CD4-positive, alpha-beta T cell treated with Interleukin-17A for 4 hours (primary cell): ENCODE results near the gene ADM2.
A peak's percentile ranks its signal among the peaks of the same experiment; 100 is the strongest.
"Not testable (repeated sequence)": the region's sequence is repeated elsewhere in the genome, so short reads cannot be mapped to it uniquely, and the experiment has no call there.

Experiments used
- DNase-seq: peaks from one replicate; pipeline ENCODE4 v3.0.0-alpha.2; 2020; ENCODE audit warnings: mixed read lengths

The ADM2 gene

DNA sequence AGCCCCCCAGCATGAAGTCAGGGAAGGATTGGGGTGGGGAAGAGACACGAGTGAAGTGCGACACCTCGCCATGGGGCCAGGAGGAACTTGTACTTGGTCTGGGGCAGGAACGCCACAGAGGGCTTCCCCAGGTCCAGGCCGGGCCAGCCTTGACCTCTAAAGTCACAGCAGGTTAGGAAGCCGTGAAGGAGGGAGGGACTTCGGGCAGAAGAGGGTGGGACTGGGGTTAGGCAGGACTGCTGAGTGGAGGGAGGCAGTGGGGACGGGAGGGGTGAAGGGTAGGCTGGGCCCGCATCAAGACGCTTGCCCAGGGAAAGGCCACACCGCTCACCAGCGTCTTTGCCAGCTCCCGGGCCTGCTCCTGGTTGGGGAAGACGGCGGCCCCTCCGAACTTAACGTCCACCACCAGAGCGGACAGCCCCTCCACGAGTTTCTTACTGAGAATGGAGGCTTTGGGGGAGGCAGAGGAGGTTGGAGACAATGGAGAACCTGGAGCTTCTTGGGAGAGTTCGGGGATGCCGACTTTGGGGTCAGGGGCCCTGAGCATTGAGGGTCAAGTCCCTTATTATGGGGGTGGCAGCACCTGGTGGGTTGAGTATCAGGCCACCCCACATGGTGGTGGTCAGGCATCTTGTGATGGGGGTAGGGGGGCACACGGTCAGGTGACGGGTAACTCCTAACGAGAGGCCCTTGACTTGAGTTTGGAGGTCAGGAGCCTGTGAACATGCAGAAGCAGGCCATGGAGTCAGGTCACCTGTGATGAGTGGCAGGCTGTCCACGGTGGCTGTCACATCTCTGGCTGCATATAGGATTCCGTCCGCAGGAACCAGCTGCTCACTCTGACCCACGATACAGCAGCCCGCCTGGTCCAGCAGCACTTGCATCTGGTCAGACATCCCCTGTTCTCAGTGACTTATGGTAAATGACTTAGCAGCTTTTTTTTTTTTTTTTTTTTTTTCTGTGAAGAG lies 45.8 kb downstream of the ADM2 start:
- peak; percentile 45 for DNase-seq

DNA sequence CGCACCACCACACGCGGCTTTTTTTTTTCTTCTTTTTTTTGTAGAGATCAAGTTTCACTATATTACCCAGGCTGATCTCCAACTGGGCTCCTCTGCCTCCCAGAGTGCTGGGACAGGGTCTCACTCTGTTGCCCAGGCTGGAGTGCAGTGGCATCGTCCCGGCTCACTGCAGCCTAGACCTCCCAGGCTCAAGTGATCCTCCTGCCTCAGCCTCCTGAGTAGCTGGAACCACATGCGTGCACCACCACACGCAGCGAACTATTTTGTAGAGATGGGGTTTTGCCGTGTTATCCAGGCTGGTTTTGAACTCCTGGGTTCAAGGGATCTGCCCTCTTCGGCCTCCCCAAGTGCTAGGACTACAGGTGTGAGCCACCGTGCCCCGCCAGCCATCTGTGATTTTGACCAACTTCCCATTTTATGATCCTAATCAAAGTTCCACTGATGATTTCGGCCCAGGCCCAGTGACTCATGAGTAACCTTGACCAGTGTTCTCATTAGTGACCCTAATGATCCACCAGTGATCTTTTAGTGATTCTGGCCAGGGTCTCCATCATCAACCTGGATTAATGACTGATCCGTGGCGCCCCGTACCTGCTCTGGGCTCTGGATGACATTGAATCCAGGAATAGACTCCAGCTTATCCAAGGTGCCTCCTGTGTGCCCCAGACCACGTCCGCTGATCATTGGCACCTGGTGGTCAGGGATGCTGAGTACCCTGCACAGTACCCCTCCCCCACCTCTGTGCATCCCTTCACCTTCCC lies 46.8 kb downstream of the ADM2 start:
- DNase-seq, result no peak

DNA sequence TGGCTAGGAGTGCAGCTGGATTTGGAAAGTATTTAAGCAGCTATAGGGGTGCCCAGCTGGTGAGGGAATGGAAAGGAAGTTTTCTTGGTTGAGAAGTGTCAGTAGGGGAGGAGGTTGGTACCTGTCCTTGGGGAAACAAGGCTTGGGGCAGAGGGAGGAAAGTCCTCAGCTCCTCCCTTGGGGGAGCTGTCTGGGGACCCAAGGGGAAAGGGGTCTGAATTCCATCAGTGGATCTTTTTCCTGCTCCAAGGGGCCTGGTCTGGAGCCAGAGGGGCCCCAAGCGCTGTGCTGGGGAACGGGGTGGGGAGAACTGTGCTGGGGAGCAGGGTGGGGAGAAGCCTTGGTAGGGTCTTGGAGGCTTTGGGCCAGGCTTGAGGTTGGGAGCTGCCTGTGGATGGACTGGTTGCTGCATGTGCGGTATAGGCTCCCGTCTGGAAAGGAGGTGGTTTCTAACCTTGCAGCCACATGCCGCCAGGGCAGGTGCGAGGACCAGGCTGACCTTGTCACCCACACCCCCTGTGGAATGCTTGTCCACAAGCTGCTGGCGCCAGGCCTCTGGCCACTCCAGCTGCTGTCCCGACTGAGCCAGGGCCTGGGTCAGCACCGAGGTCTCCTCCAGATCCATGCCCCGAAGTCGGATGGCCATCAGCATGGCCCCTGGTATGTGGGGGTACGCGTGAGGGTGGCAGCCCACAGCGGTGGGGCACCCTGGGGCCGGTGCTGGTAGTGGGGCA lies 47.5 kb downstream of the ADM2 start:
- DNase-seq, result no peak

DNA sequence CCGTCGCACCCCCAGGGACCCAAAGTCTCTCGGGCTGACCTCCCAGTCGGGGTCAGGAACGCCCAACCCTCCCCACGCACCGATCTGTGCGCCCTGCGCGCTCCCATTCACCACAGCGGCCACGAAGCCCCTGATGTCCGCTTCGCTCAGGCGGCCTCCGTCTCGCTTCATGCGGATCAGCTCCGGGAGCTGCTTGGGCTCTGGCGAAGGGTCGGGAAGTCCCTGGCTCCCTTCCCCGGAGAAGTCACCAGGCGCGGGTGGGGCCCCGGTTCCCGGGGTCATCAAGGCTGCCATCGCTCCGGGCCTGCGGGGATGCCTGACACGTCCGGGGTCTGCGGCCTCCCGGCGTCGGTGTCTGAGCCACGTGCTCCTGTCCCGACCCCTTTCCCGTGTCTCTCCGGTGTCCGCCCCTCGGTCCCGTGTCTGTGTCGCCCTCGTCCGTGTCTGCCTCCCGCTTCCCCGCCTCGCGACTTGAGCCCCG lies 48.1 kb downstream of the ADM2 start:
- no peak for DNase-seq

DNA sequence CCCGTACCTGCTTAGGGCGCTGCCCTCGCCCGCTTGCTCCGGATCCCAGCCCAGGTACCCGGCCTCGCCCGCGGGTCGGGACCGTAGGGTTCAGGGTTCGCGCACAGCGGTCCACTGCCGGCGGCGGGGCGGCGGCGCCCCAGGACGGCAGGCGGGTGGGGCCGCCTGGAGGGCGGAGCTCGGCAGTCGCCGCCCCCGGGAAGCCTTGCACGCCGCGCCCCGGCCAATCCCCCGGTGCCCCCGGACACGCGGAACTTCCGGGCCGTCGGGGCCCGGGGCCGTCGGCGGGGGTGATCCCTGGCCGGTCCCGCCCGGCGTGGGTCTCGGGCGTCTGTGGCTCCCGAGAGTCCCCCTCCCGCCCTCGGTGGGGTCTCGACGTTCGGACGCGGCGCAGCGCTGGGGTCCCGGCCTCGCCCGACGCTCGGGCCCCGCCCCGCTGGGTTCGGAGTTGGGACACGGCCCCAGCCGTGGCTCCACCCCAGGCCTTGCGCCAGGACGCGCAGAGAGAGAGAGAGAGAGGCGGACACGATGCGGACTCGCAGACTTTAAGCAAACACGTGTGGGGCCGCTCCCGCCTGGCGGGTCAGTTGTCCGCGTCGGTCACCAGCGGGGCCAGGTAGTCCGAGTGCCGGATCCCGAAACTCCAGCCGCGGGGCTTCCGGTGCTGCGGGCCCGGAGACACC lies 48.7 kb downstream of the ADM2 start, which contains the start of gene TYMP:
TYMP (minus strand) TSS at position 116 of the 683 bp plus-strand sequence. CDS start 303 bp downstream, outside the sequence.
- peak; percentile 75 for DNase-seq

DNA sequence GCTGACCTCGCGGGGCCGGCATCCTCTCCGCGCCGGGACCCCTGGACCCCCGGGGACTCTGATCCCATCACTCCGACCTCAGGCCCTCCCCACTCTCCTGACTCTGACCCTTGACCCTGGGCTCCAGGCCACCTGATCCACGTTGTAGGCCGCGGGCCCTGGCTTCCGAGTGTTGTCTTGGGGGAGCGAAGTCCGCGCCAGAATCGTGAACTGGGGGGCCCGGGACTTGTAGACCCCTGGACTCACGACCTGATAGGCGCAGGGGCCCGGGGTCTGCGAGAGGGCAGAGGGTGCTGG lies 49.2 kb downstream of the ADM2 start:
- no peak for DNase-seq

DNA sequence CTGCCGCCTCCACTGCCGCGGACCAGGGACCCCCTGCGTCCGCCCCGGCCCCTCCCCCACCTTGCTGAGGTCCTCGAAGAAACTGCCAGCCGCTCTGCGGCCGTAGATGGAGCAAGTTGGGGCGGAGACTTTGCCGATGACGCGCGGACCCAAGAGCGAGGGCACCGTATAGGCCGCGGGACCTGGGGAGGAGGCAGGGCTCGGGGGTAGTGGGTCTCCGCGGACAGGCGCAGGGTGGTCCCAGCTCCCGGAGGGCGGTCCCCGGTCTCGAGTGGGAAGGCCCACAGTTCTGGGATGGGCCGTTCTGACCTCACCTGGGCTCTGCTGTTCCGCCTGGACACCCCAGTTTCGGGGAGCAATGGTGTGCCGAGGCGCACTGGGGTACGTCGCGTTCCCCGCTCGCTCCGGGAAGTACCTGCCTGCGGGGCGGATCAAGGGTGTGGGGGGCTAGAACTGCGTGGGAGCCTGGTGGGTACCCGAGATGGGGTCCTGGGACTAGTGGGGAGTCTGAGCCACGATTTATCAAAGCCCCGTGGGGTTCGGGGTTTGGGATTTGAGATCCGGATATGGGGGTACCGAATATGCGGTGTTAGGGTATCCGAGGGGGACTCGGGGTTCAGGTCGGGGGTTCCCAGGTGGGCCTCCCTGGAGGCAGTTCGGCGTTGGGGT lies 49.7 kb downstream of the ADM2 start:
- DNase-seq, result peak; percentile 79

DNA sequence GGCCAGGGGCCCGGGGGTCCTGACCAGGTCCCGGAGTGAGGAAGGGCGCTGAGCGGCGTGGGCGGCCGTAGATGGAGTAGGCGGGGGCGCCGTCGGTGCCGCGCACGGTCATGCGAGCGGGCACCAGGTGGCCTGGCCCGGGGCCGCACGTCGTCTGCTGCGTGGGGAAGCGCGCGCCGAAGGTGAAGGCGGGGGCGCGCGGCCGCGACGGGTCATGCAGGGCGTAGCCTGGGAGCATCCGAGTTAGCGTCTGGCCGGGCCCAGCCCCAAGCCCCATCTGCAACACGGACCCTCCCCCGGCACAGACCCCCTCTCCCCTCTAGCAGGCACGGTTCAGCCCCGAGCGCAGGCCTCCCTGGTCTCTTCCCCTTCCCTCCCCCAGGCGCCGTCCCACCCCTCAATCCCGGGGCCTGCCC lies 50.2 kb downstream of the ADM2 start:
- peak; percentile 64 for DNase-seq

DNA sequence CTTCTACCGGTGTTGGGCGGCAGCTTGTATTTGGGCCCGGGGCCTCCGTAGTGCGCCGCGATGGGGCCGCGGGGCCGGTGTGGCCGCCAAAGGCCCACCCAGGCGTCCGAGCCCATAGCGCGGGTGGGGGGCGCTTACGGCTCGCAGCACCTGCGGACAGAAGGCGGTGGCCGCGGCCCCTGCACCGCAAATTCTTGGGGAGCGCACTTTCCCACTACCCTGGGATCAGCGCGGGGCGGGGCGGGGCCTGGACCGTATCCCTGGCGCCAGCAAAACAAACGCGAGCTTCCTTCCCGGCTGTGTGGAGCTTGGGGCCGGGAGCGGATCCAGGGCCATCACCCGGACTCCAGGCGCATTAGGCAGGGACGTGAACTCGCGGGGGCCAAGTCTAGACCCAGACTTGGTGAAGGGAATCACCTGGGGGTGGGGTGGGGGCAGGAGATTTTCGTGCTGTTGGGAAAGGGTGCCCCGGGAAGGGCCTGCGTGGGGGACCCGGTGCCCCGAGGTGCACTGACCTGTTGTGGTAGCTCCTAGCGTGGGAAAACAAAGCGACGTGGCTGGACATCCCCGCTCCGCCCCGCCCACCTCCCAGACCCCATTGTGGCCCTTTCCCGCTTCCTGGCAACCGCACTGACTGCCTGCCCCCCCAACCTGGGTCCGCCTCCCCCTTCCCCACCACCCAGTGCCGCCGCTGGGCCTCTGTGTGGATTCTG lies 50.8 kb downstream of the ADM2 start:
- peak; percentile 20 for DNase-seq

DNA sequence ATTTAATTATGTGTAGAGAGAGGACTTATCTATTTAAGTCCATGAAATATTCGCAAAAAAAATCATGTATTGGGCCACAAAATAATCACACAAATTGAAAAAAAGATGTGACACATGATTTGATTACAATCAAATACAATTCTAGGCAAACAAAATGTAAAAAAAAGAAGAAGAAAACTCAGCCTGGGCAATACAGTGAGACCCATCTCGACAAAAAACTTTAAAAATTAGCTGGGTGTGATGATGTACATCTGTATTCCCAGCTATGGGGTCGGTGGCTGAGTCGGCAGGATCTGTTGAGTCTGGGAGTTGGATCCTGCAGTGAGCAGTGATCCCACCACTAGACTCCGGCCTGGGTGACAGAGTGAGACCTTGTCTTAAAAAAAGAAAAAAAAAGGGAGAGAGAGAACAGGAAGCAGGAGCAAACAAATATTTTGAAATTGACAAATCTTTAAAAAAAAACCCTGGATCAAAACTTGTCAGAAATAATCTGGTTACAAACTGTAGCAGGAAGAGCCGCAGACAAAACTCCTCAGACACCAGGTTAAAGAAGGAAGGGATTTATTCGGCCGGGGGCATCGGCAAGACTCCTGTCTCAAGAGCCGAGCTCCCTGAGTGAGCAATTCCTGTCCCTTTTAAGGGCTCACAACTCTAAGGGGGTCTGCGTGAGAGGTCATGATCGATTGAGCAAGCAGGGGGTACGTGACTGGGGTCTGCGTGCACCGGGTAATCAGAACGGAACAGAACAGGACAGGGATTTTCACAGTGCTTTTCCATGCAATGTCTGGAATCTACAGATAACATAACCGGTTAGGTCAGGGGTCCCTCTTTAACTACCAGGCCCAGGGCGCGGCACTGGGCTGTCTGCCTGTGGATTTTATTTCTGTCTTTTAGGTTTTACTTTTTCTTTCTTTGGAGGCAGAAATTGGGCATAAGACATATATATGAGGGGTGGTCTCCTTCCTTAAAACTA lies 51.8 kb downstream of the ADM2 start:
- no peak for DNase-seq

DNA sequence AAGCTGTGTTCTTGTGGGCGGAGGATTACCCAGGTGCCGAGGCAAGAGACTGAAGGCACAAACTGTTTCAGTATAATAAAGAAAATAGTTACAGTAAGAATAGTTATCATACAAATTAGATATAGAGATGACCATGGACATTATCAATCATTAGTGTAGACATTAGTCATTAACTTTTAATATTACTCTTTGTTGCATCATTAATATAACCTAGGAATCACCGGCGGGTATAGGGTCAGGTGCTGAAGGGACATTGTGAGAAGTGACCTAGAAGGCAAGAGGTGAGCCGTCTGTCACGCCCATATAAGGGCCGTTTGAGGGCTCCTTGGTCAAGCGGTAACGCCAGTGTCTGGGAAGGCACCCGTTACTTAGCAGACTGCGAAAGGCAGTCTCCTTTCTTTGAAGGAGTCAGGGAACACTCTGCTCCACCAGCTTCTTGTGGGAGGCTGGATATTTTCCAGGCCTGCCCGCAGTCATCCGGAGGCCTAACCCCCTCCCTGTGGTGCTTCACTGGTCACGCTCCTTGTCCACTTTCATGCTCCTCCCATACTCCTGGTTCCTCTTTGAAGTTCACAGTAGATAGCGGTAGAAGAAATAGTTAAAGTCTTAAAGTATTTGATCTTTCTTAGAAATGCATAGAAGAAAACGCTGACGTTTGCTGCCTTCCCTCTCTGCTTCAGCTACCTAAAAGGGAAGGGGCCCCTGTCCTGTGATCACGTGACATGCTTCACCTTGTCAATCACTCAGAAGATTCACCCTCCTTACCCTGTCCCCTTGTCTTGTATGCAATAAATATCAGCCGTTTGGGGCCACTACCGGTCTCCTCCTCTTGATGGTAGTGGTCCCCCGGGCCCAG lies 52.7 kb downstream of the ADM2 start:
- not testable (repeated sequence) for DNase-seq

DNA sequence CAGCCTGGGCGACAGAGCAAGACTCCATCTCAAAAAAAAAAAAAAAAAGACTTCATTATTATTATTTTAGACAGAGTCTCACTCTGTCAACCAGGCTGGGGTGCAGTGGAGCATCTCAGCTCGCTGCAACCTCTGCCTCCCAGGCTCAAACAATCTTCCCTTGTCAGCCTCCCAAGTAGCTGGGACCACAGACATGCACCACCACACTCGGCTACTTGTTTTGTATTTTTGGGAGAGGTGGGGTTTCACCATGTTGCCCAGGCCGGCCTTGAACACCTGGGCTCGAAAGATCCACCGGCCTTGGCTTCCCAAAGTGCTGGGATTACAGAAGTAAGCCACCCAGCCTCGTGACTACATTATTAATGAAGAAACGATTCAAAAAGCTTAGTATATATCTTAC lies 53.8 kb downstream of the ADM2 start:
- no peak for DNase-seq
